ENCODE data around the gene RNF20. TPM values are rescaled to one million over a fixed set of nuclear protein-coding genes. Genes with fewer than 3 reads are reported as not detected.

Gene RNF20
- total RNA-seq, 1 donor from 2014 or later: 42.8 TPM

DNA sequence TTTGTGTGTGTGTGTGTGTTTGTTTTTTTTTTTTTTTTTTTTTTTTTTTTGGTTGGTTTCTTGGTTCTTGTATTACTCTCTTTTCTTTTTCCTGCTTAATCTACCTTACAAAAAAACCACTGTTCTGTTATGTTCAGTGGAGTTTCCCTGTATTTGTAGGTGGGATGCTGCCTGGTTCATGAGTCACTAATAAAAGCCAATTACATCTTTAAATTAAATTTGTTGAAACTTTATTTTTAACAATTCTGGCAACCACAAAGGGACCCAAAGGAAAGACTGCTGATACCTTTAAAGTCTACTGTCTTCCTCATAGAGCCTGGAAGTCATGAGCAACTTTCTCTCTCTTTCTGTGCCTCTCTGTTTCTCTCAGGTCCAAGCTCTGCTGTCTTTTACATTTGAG is 29.5 kb upstream of the RNF20 start:
- H3K4me3 ChIP-seq (ENCODE audit: insufficient read depth, low read depth, low read length): no peak overlapping the region
- Mint-ChIP-seq H3K27ac (ENCODE audit: unreplicated experiment) (no peak overlapping the region), H3K9me3 (ENCODE audit: unreplicated experiment) (no peaks in the 10 kb centered on the region), H3K4me3 (ENCODE audit: unreplicated experiment) (no peak overlapping the region), H3K36me3 (ENCODE audit: low read depth, unreplicated experiment) (no peaks in the 10 kb centered on the region), H3K4me1 (ENCODE audit: low read depth, unreplicated experiment) (no peaks in the 10 kb centered on the region), H3K27me3 (ENCODE audit: low read depth, unreplicated experiment) (peaks cover 1% of the 10 kb centered on the region)
- FAIRE-seq (no peak), DNase-seq (ENCODE audit: low read depth) (no peak)
- no peak overlapping the region for H3K9ac ChIP-seq (ENCODE audit: low read length)
- no peak for TF ChIP-seq EZH2 (IDR thresholded peaks at IDR 0.05; ENCODE audit: insufficient read depth, low read length)
- TF ChIP-seq, protein P1, sequence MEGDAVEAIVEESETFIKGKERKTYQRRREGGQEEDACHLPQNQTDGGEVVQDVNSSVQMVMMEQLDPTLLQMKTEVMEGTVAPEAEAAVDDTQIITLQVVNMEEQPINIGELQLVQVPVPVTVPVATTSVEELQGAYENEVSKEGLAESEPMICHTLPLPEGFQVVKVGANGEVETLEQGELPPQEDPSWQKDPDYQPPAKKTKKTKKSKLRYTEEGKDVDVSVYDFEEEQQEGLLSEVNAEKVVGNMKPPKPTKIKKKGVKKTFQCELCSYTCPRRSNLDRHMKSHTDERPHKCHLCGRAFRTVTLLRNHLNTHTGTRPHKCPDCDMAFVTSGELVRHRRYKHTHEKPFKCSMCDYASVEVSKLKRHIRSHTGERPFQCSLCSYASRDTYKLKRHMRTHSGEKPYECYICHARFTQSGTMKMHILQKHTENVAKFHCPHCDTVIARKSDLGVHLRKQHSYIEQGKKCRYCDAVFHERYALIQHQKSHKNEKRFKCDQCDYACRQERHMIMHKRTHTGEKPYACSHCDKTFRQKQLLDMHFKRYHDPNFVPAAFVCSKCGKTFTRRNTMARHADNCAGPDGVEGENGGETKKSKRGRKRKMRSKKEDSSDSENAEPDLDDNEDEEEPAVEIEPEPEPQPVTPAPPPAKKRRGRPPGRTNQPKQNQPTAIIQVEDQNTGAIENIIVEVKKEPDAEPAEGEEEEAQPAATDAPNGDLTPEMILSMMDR (IDR thresholded peaks at IDR 0.05; ENCODE audit: insufficient read depth, low read depth, low read length): no peak
- no peaks in the 10 kb centered on the region for H3K9me3 ChIP-seq (ENCODE audit: insufficient read depth, low read depth, low read length)
- no peak overlapping the region for H3K4me2 ChIP-seq (ENCODE audit: low read length)
- H3K79me2 ChIP-seq (ENCODE audit: insufficient read depth, low read length): no peaks in the 10 kb centered on the region
- H3K27me3 ChIP-seq (ENCODE audit: insufficient read depth, low read length): no peaks in the 10 kb centered on the region
- H2AFZ ChIP-seq (ENCODE audit: low read depth, low read length): no peak overlapping the region
- H3K4me1 ChIP-seq (ENCODE audit: insufficient read depth, low read length): no peaks in the 10 kb centered on the region
- no peaks in the 10 kb centered on the region for H3K36me3 ChIP-seq (ENCODE audit: insufficient read depth, low read length)
- no peaks in the 10 kb centered on the region for H4K20me1 ChIP-seq (ENCODE audit: insufficient read depth, low read length)
- H3K27ac ChIP-seq (ENCODE audit: low read depth, low read length): no peak overlapping the region

DNA sequence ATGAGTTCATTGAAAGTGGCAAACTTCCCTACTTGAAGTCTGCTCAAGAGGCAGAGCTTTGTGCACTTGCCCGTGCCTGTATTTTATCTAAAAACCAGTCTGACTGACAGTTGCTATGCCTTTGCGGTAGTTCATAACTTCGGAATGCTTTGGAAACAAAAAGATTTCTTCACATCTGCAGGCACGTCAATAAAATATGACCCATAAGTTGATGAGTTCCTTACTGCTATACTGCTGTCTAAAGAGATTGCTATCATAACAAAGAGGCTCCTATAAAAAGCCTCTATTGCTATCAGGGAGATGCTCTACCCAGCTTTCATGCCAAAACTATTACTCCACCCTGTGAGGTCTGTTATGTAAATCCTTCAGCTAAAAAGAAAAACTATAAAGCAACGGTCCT is 25.4 kb upstream of the RNF20 start:
- Histone ChIP-seq H4K20me1 (ENCODE audit: insufficient read depth, low read length) (no peaks in the 10 kb centered on the region), H3K27ac (ENCODE audit: low read depth, low read length) (no peak overlapping the region), H3K9ac (ENCODE audit: low read length) (no peak overlapping the region), H3K79me2 (ENCODE audit: insufficient read depth, low read length) (no peaks in the 10 kb centered on the region), H3K36me3 (ENCODE audit: insufficient read depth, low read length) (no peaks in the 10 kb centered on the region), H3K4me2 (ENCODE audit: low read length) (no peak overlapping the region), H3K4me3 (ENCODE audit: insufficient read depth, low read depth, low read length) (no peak overlapping the region), H3K9me3 (ENCODE audit: insufficient read depth, low read depth, low read length) (no peaks in the 10 kb centered on the region), H3K4me1 (ENCODE audit: insufficient read depth, low read length) (no peaks in the 10 kb centered on the region), H2AFZ (ENCODE audit: low read depth, low read length) (no peak overlapping the region), H3K27me3 (ENCODE audit: insufficient read depth, low read length) (no peaks in the 10 kb centered on the region)
- no peak for FAIRE-seq
- no peak overlapping the region for H3K27ac Mint-ChIP-seq (ENCODE audit: unreplicated experiment)
- H3K4me1 Mint-ChIP-seq (ENCODE audit: low read depth, unreplicated experiment): peaks cover 14% of the 10 kb centered on the region
- no peak for TF ChIP-seq EZH2 (IDR thresholded peaks at IDR 0.05; ENCODE audit: insufficient read depth, low read length)
- TF ChIP-seq, protein P1 (IDR thresholded peaks at IDR 0.05; ENCODE audit: insufficient read depth, low read depth, low read length): no peak
- DNase-seq (ENCODE audit: low read depth): no peak
- no peaks in the 10 kb centered on the region for H3K9me3 Mint-ChIP-seq (ENCODE audit: unreplicated experiment)
- H3K4me3 Mint-ChIP-seq (ENCODE audit: unreplicated experiment): no peak overlapping the region
- no peaks in the 10 kb centered on the region for H3K27me3 Mint-ChIP-seq (ENCODE audit: low read depth, unreplicated experiment)
- H3K36me3 Mint-ChIP-seq (ENCODE audit: low read depth, unreplicated experiment): no peaks in the 10 kb centered on the region

GRCh38 chr9:101509572-101509971 is 24.1 kb upstream of the RNF20 start:
- Histone ChIP-seq H3K4me1 (ENCODE audit: insufficient read depth, low read length) (peaks cover 7% of the 10 kb centered on the region), H3K4me2 (ENCODE audit: low read length) (no peak overlapping the region), H3K4me3 (ENCODE audit: insufficient read depth, low read depth, low read length) (no peak overlapping the region), H3K79me2 (ENCODE audit: insufficient read depth, low read length) (no peaks in the 10 kb centered on the region), H3K9ac (ENCODE audit: low read length) (no peak overlapping the region), H3K9me3 (ENCODE audit: insufficient read depth, low read depth, low read length) (no peaks in the 10 kb centered on the region), H3K36me3 (ENCODE audit: insufficient read depth, low read length) (no peaks in the 10 kb centered on the region), H2AFZ (ENCODE audit: low read depth, low read length) (no peak overlapping the region), H4K20me1 (ENCODE audit: insufficient read depth, low read length) (no peaks in the 10 kb centered on the region), H3K27me3 (ENCODE audit: insufficient read depth, low read length) (no peaks in the 10 kb centered on the region), H3K27ac (ENCODE audit: low read depth, low read length) (no peak overlapping the region)
- H3K27ac Mint-ChIP-seq (ENCODE audit: unreplicated experiment): no peak overlapping the region
- no peak for FAIRE-seq
- no peak for DNase-seq (ENCODE audit: low read depth)
- peaks cover 26% of the 10 kb centered on the region for H3K4me1 Mint-ChIP-seq (ENCODE audit: low read depth, unreplicated experiment)
- H3K4me3 Mint-ChIP-seq (ENCODE audit: unreplicated experiment): no peak overlapping the region
- TF ChIP-seq EZH2 (IDR thresholded peaks at IDR 0.05; ENCODE audit: insufficient read depth, low read length): no peak
- TF ChIP-seq, protein P1 (IDR thresholded peaks at IDR 0.05; ENCODE audit: insufficient read depth, low read depth, low read length): no peak
- H3K36me3 Mint-ChIP-seq (ENCODE audit: low read depth, unreplicated experiment): no peaks in the 10 kb centered on the region
- H3K9me3 Mint-ChIP-seq (ENCODE audit: unreplicated experiment): no peaks in the 10 kb centered on the region
- no peaks in the 10 kb centered on the region for H3K27me3 Mint-ChIP-seq (ENCODE audit: low read depth, unreplicated experiment)

Data from astrocyte (in vitro differentiated cells and primary cell).